NCI-H526 (cell line): ENCODE measurements around the gene VPS13A.

ENCODE experiments used
- DNase-seq, 2 experiments: peaks; one replicate each; lab custom pipeline; 2025; lab: John Stamatoyannopoulos, UW

VPS13A gene

GRCh38 chr9:77457916-77458592 lies 280.7 kb downstream of the VPS13A start:
- peak; percentile 41 to 75 for DNase-seq

- no peak for DNase-seq
Measured at GRCh38 chr9:77460938-77461337, 283.6 kb downstream of the VPS13A start.

GRCh38 chr9:77462066-77462465 lies 284.7 kb downstream of the VPS13A start:
- DNase-seq: no peak

- DNase-seq: no peak
Measured at GRCh38 chr9:77463151-77463550, 285.8 kb downstream of the VPS13A start.

- no peak for DNase-seq
Measured at GRCh38 chr9:77464661-77465060, 287.3 kb downstream of the VPS13A start.

GRCh38 chr9:77469515-77470231 lies 292.3 kb downstream of the VPS13A start:
- DNase-seq: no peak
